Vagina (tissue), 2 donors: ENCODE data around the gene TNS3.

ENCODE experiments used
- CTCF ChIP-seq, 3 experiments: fragments of 450-650 bp in 2 of 3; fragments of 200-600 bp in 1 of 3; sonication (generic) in 1 of 3; IDR thresholded peaks; one replicate each; pipeline ENCODE4 v1.5.1; 2017 to 2019; ENCODE audit warnings: antibody characterized with exemption in 3 of 3, mild to moderate bottlenecking in 2 of 3, moderate library complexity in 2 of 3
- POLR2A ChIP-seq, 2 donors: fragments of 450-650 bp; IDR thresholded peaks; one replicate each; pipeline ENCODE4 v1.6.1; 2017; ENCODE audit warnings: antibody characterized with exemption in 2 of 2, mild to moderate bottlenecking in 2 of 2, moderate library complexity in 2 of 2

GRCh38 chr7:47441796-47442604, 139.9 kb downstream of the TNS3 start:
- TF ChIP-seq CTCF (IDR thresholded peaks at IDR 0.05) = no peak
- TF ChIP-seq POLR2A (IDR thresholded peaks at IDR 0.05) = no peak
